Smooth muscle cell (in vitro differentiated cells): ENCODE data around the gene NYNRIN. TPM values are rescaled to one million over a fixed set of nuclear protein-coding genes. Genes with fewer than 3 reads are reported as not detected.

Source experiments
- DNase-seq: peaks from one replicate; lab custom pipeline; 2025; ENCODE audit not compliant: unreplicated experiment; lab: John Stamatoyannopoulos, UW
- H2AFZ ChIP-seq: fragments of 200-600 bp; sonication (generic); 2 replicates; pipeline ENCODE4 v1.6.0; 2016; ENCODE audit warnings: antibody characterized with exemption, low read depth, mild to moderate bottlenecking
- H3F3A ChIP-seq: fragments of 200-600 bp; sonication (generic); 2 replicates; pipeline ENCODE4 v1.6.0; 2017; ENCODE audit warnings: antibody characterized with exemption, low read depth
- H3K27ac ChIP-seq: fragments of 200-600 bp; sonication (generic); 2 replicates; pipeline ENCODE4 v1.5.1; 2016; ENCODE audit warnings: low read depth, mild to moderate bottlenecking
- H3K27me3 ChIP-seq: fragments of 200-600 bp; sonication (generic); 2 replicates; pipeline ENCODE4 v1.6.1; 2016; ENCODE audit warnings: low read depth, mild to moderate bottlenecking
- H3K36me3 ChIP-seq: fragments of 200-600 bp; sonication (generic); 2 replicates; pipeline ENCODE4 v1.5.1; 2016; ENCODE audit warnings: low read depth
- H3K4me1 ChIP-seq: fragments of 200-600 bp; sonication (generic); 2 replicates; pipeline ENCODE4 v1.5.1; 2016; ENCODE audit warnings: low read depth
- H3K4me2 ChIP-seq: fragments of 200-600 bp; sonication (generic); 2 replicates; pipeline ENCODE4 v1.6.0; 2016; ENCODE audit warnings: mild to moderate bottlenecking
- H3K4me3 ChIP-seq: fragments of 200-600 bp; sonication (generic); 2 replicates; pipeline ENCODE4 v1.5.1; 2016; ENCODE audit warnings: mild to moderate bottlenecking
- H3K79me2 ChIP-seq: fragments of 200-600 bp; sonication (generic); 2 replicates; pipeline ENCODE4 v1.6.0; 2016; ENCODE audit warnings: low read depth, mild to moderate bottlenecking
- H3K9ac ChIP-seq: fragments of 200-600 bp; sonication (generic); 2 replicates; pipeline ENCODE4 v1.6.0; 2016; ENCODE audit warnings: low read depth
- H3K9me3 ChIP-seq: fragments of 200-600 bp; sonication (generic); replicated peaks from 2 replicates; pipeline ENCODE4 v1.5.1; 2016; ENCODE audit warnings: low read depth
- H4K20me1 ChIP-seq: fragments of 200-600 bp; sonication (generic); 2 replicates; pipeline ENCODE4 v1.6.0; 2016; ENCODE audit warnings: low read depth
- CTCF ChIP-seq: fragments of 200-600 bp; sonication (generic); IDR thresholded peaks from 2 replicates; pipeline ENCODE4 v1.5.1; 2017; ENCODE audit warnings: borderline replicate concordance, mild to moderate bottlenecking, antibody characterized with exemption; ENCODE audit not compliant: insufficient read depth, poor library complexity, severe bottlenecking
- WGBS: methylation state at CpG from one replicate; pipeline ENCODE4 v1.1.7; 2016; ENCODE audit warnings: low lambda C conversion rate; 5-methylcytosine and 5-hydroxymethylcytosine counted together
- polyA plus RNA-seq: library from polyadenylated mRNA; unstranded; fragments of >200 nt; fragmentation: Nextera tagmentation; extraction: Ambion mirVana; gene quantifications from 2 replicates; pipeline ENCODE4 v1.2.1, GENCODE V29; 2016
- total RNA-seq: library from RNA; depleted of rRNA; stranded (reverse); fragments of >200 nt; gene quantifications from 2 replicates; pipeline ENCODE4 v1.2.3, GENCODE V29; 2014

Gene NYNRIN
- total and polyA plus RNA-seq, 2 experiments from 2014 or later, result 30.3 to 38.0 TPM

GRCh38 chr14:24406416-24406815 lies 7.6 kb downstream of the NYNRIN start:
- H3K4me2 ChIP-seq, result no peak overlapping the region
- H3K9ac ChIP-seq, result no peak overlapping the region
- WGBS, result 98% methylated on average over 6 of the region's 6 CpGs
- H3K27ac ChIP-seq, result no peak overlapping the region
- H3K9me3 ChIP-seq, result no peaks in the 10 kb centered on the region
- no peak overlapping the region for H2AFZ ChIP-seq
- H4K20me1 ChIP-seq, result peaks cover 57% of the 10 kb centered on the region
- no peaks in the 10 kb centered on the region for H3K36me3 ChIP-seq
- peaks cover 39% of the 10 kb centered on the region for H3K79me2 ChIP-seq
- DNase-seq, result no peak
- H3K4me1 ChIP-seq, result peaks cover 9% of the 10 kb centered on the region
- H3F3A ChIP-seq, result no peaks in the 10 kb centered on the region
- H3K27me3 ChIP-seq, result no peaks in the 10 kb centered on the region
- H3K4me3 ChIP-seq, result no peak overlapping the region
- no peak for TF ChIP-seq CTCF

- Histone ChIP-seq H3K36me3 (no peaks in the 10 kb centered on the region), H3K9ac (no peak overlapping the region), H3K9me3 (no peaks in the 10 kb centered on the region), H3K4me1 (peaks cover 5% of the 10 kb centered on the region), H3K27ac (no peak overlapping the region), H3K4me3 (no peak overlapping the region), H3K27me3 (no peaks in the 10 kb centered on the region), H3F3A (no peaks in the 10 kb centered on the region), H3K79me2 (peaks cover 29% of the 10 kb centered on the region), H2AFZ (no peak overlapping the region), H4K20me1 (peaks cover 45% of the 10 kb centered on the region), H3K4me2 (no peak overlapping the region)
- no peak for TF ChIP-seq CTCF
- DNase-seq, result no peak
- WGBS, result 96% methylated on average over 15 of the region's 18 CpGs
Measured at GRCh38 chr14:24407608-24408325, 9.0 kb downstream of the NYNRIN start.

DNA sequence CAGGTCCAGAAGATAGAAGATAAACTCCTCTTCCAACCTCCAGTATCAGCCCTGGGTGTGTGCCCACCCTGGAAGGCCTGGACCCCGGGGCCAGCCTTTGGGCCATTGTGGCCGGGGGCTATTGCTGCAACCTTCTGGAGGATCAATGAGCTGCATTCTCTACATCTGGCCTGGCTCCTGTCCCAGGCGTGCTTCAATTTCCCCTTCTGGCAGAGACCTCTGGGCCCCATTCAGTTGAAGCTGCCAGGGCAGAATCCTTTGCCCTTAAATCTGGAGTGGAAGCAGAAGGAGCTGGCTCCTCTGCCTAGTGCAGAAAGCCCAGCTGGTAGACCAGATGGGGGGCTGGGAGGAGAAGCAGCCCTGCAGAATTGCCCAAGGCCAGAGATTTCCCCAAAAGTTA lies 10.0 kb downstream of the NYNRIN start:
- TF ChIP-seq CTCF, result no peak
- 96% methylated on average over 3 of the region's 3 CpGs for WGBS
- no peak overlapping the region for H3K27ac ChIP-seq

DNA sequence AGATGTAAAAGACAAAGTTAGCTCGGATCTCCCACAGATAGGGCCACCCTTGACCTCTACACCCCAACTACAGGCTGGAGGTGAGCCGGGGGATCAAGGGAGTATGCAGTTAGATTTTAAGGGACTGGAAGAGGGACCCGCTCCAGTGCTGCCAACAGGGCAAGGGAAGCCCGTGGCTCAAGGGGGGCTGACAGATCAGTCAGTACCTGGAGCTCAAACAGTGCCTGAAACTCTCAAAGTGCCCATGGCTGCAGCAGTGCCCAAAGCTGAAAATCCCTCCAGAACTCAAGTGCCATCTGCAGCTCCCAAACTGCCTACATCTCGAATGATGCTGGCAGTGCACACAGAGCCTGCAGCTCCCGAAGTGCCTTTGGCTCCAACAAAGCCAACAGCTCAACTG lies 10.4 kb downstream of the NYNRIN start:
- H3K4me3 ChIP-seq, result no peak overlapping the region
- WGBS, result 88% methylated on average over 6 of the region's 6 CpGs

More for the DNA sequence above, 10.0 kb downstream of the NYNRIN start:
- H3K9ac ChIP-seq, result no peak overlapping the region
- no peaks in the 10 kb centered on the region for H3K36me3 ChIP-seq
- no peaks in the 10 kb centered on the region for H3F3A ChIP-seq
- H3K79me2 ChIP-seq, result peaks cover 21% of the 10 kb centered on the region
- no peaks in the 10 kb centered on the region for H3K4me1 ChIP-seq
- H3K9me3 ChIP-seq, result no peaks in the 10 kb centered on the region
- peaks cover 35% of the 10 kb centered on the region for H4K20me1 ChIP-seq
- H2AFZ ChIP-seq, result no peak overlapping the region
- H3K4me2 ChIP-seq, result no peak overlapping the region
- no peak for DNase-seq
- H3K4me3 ChIP-seq, result no peak overlapping the region
- no peaks in the 10 kb centered on the region for H3K27me3 ChIP-seq

More for the DNA sequence above, 10.4 kb downstream of the NYNRIN start:
- peaks cover 17% of the 10 kb centered on the region for H3K79me2 ChIP-seq
- no peak for DNase-seq
- H3K4me2 ChIP-seq, result no peak overlapping the region
- no peak overlapping the region for H3K27ac ChIP-seq
- H3K36me3 ChIP-seq, result no peaks in the 10 kb centered on the region
- H3K4me1 ChIP-seq, result no peaks in the 10 kb centered on the region
- H2AFZ ChIP-seq, result no peak overlapping the region
- peaks cover 31% of the 10 kb centered on the region for H4K20me1 ChIP-seq
- H3K27me3 ChIP-seq, result no peaks in the 10 kb centered on the region
- H3F3A ChIP-seq, result no peaks in the 10 kb centered on the region
- no peaks in the 10 kb centered on the region for H3K9me3 ChIP-seq
- TF ChIP-seq CTCF, result no peak
- no peak overlapping the region for H3K9ac ChIP-seq
